OCI-LY1 (cell line): ENCODE results near the gene CCDC167.

Experiments used
- H2AFZ ChIP-seq: fragments of 200-600 bp; sonication (generic), shearing (Covaris generic); 2 replicates; pipeline ENCODE4 v1.6.0; 2014; ENCODE audit warnings: antibody characterized with exemption, mild to moderate bottlenecking, low read length
- H3F3A ChIP-seq: fragments of 200-600 bp; sonication (generic), shearing (Covaris generic); 2 replicates; pipeline ENCODE4 v1.6.0; 2014; ENCODE audit warnings: mild to moderate bottlenecking, antibody characterized with exemption, low read length, moderate library complexity; ENCODE audit not compliant: insufficient read depth
- H3K27ac ChIP-seq: fragments of 200-600 bp; sonication (generic); 2 replicates; pipeline ENCODE4 v1.5.1; 2014; ENCODE audit warnings: low read length, mixed run types, mild to moderate bottlenecking, low read depth; ENCODE audit not compliant: poor library complexity, severe bottlenecking
- H3K27me3 ChIP-seq: fragments of 200-600 bp; sonication (generic); 2 replicates; pipeline ENCODE4 v1.6.0; 2014; ENCODE audit warnings: antibody characterized with exemption, mild to moderate bottlenecking, low read length, moderate library complexity; ENCODE audit not compliant: insufficient read depth
- H3K36me3 ChIP-seq: fragments of 200-600 bp; sonication (generic); 2 replicates; pipeline ENCODE4 v1.6.1; 2014; ENCODE audit warnings: mild to moderate bottlenecking, antibody characterized with exemption, low read length, moderate library complexity, mixed read lengths; ENCODE audit not compliant: insufficient read depth
- H3K4me1 ChIP-seq: fragments of 200-600 bp; sonication (generic); 2 replicates; pipeline ENCODE4 v1.5.1; 2014; ENCODE audit warnings: mild to moderate bottlenecking, low read length, moderate library complexity; ENCODE audit not compliant: insufficient read depth, severe bottlenecking
- H3K4me2 ChIP-seq: fragments of 200-600 bp; sonication (generic), shearing (Covaris generic); 2 replicates; pipeline ENCODE4 v1.6.1; 2014; ENCODE audit warnings: low read length
- H3K4me3 ChIP-seq: fragments of 200-600 bp; sonication (generic); 2 replicates; pipeline ENCODE4 v1.5.1; 2014; ENCODE audit warnings: low read length, low read depth, mild to moderate bottlenecking, mixed read lengths; ENCODE audit not compliant: poor library complexity, severe bottlenecking
- H3K79me2 ChIP-seq: fragments of 200-600 bp; shearing (Covaris generic); 2 replicates; pipeline ENCODE4 v1.6.1; 2016; ENCODE audit warnings: mixed run types, low read length, mixed read lengths; ENCODE audit not compliant: insufficient read depth
- H3K9ac ChIP-seq: fragments of 200-600 bp; sonication (generic), shearing (Covaris generic); 2 replicates; pipeline ENCODE4 v1.6.1; 2014; ENCODE audit warnings: mild to moderate bottlenecking, low read length, mixed read lengths
- H3K9me2 ChIP-seq: fragments of 200-600 bp; sonication (generic), shearing (Covaris generic); 2 replicates; pipeline ENCODE4 v1.6.1; 2014; ENCODE audit warnings: low read depth, mild to moderate bottlenecking, low read length, mixed read lengths
- H3K9me3 ChIP-seq: fragments of 200-600 bp; shearing (Covaris generic); 2 replicates; pipeline ENCODE4 v1.6.1; 2014; ENCODE audit warnings: low read length, mixed read lengths
- H4K20me1 ChIP-seq: fragments of 200-600 bp; sonication (generic), shearing (Covaris generic); 2 replicates; pipeline ENCODE4 v1.6.0; 2016; ENCODE audit warnings: mild to moderate bottlenecking, low read length; ENCODE audit not compliant: insufficient read depth
- EZH2 ChIP-seq: fragments of 200-600 bp; sonication (generic), shearing (Covaris generic); IDR thresholded peaks from 2 replicates; pipeline ENCODE4 v1.8.0; 2017; ENCODE audit warnings: borderline replicate concordance, mixed run types, mild to moderate bottlenecking, antibody characterized with exemption, low read length, moderate library complexity, mixed read lengths
- TF ChIP-seq, protein P1 (sequence below): fragments of 200-600 bp; sonication (generic), shearing (Covaris generic); IDR thresholded peaks from 2 replicates; pipeline ENCODE4 v1.5.1; 2017; ENCODE audit warnings: mild to moderate bottlenecking, antibody characterized with exemption, low read length, moderate library complexity, mixed read lengths

CCDC167 gene

DNA sequence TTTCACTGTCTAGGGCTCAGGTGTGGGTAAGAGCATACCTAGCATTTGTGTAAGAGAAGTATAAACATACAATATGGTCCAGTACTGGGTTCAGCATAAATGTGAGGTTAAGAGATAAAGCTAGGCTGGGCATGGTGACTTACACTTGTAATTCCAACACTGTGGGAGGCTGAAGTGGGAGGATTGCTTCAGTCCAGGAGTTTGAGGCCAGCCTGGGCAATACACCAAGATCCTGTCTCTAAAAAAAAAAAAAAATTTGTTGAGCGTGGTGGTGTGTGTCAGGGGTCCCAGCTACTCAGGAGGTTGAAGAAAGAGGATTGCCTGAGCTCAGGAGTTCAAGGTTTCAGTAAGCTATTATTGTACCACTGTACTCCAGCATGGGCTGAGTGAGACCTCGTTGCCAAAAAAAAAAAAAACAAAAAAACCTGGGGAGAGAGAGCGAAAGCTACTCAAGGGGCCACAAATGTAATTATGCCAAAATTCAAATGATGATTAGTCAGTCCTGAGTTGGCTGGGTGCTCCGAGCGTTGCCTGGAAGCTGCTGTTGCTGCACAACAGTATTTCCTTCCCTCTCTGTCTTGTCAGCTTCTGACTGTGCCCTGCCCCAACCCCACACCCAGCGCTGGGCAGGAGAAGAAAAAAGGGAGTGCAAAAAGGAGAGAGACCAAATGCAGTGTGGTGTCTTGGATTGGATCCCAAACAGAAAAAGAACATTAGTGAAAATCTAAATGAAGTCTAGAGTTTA lies 42.7 kb downstream of the CCDC167 start:
- Histone ChIP-seq H3K9me3 (no peaks in the 10 kb centered on the region), H3K27me3 (no peaks in the 10 kb centered on the region), H4K20me1 (no peaks in the 10 kb centered on the region), H3K4me3 (no peak overlapping the region), H3K27ac (no peak overlapping the region), H3K9me2 (no peaks in the 10 kb centered on the region), H3K79me2 (no peaks in the 10 kb centered on the region), H3K9ac (no peak overlapping the region), H3F3A (no peaks in the 10 kb centered on the region), H2AFZ (no peak overlapping the region), H3K36me3 (peaks cover 90% of the 10 kb centered on the region), H3K4me2 (no peak overlapping the region), H3K4me1 (no peaks in the 10 kb centered on the region)
- TF ChIP-seq, protein P1, sequence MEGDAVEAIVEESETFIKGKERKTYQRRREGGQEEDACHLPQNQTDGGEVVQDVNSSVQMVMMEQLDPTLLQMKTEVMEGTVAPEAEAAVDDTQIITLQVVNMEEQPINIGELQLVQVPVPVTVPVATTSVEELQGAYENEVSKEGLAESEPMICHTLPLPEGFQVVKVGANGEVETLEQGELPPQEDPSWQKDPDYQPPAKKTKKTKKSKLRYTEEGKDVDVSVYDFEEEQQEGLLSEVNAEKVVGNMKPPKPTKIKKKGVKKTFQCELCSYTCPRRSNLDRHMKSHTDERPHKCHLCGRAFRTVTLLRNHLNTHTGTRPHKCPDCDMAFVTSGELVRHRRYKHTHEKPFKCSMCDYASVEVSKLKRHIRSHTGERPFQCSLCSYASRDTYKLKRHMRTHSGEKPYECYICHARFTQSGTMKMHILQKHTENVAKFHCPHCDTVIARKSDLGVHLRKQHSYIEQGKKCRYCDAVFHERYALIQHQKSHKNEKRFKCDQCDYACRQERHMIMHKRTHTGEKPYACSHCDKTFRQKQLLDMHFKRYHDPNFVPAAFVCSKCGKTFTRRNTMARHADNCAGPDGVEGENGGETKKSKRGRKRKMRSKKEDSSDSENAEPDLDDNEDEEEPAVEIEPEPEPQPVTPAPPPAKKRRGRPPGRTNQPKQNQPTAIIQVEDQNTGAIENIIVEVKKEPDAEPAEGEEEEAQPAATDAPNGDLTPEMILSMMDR = no peak
- TF ChIP-seq EZH2 = no peak

DNA sequence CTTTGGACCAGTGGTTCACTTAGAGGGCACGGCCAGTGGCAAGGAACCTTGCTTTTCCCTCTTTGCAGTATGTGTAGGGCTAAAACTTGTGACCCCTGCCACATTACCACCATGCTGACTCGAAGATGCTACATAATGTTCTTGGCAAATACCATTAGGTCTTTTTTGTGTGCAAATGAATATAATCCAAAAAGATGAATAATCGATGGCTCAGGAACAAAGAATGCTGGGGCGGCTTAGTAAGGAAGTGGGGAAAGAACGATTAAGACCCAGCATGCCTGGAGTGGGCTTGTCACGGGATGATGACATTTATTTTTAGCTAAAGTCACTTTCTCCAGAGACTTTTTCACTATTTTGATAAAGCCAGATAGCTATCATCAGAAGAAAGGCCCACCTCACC lies 43.6 kb downstream of the CCDC167 start:
- Histone ChIP-seq H3K4me2 (no peak overlapping the region), H3K79me2 (no peaks in the 10 kb centered on the region), H2AFZ (no peak overlapping the region), H3K9me3 (no peaks in the 10 kb centered on the region), H4K20me1 (no peaks in the 10 kb centered on the region), H3K4me3 (no peak overlapping the region), H3K27me3 (no peaks in the 10 kb centered on the region), H3K4me1 (no peaks in the 10 kb centered on the region), H3F3A (no peaks in the 10 kb centered on the region), H3K36me3 (peaks cover 90% of the 10 kb centered on the region), H3K9me2 (no peaks in the 10 kb centered on the region), H3K9ac (no peak overlapping the region), H3K27ac (no peak overlapping the region)
- no peak for TF ChIP-seq EZH2
- TF ChIP-seq, protein P1 = no peak

DNA sequence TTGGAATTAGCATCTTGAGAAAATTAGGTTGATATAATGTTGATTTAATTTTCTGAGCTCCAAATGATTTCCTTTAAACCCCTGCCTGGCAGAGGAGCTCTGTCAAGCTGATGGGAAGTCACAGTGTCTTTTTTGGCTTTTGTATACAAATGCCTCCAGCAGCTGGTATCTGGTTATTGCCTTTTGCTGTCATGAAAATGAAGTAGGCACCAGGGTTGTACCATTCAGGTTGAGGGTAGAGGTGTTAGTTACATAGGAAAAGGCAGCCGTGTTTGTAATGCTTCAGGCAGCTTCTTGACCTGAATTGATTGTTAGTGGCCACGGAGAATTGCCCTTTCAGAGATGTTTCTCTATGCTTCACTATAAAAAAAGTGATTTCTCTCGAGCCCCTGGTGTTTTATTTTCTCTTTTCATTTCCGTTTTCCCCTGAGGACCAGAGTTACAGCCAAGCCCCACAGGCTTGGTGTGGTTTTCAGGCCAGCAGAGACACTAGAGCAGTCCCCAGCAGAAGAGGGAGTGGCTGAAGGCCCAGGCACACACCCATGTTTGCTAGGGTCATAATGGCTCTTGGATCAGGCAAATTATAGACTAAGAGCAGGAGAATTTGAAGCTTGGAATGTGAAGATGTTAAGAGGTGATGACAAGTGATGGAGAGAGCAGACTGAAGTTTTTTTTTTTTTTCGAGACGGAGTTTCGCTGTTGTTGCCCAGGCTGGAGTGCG lies 45.1 kb downstream of the CCDC167 start:
- no peaks in the 10 kb centered on the region for H4K20me1 ChIP-seq
- no peak overlapping the region for H2AFZ ChIP-seq
- peaks cover 90% of the 10 kb centered on the region; the same call in 1 of the 2 replicates for H3K36me3 ChIP-seq
- no peaks in the 10 kb centered on the region for H3K79me2 ChIP-seq
- no peak overlapping the region for H3K4me2 ChIP-seq
- H3F3A ChIP-seq = no peaks in the 10 kb centered on the region
- H3K27me3 ChIP-seq = no peaks in the 10 kb centered on the region
- no peak overlapping the region for H3K4me3 ChIP-seq
- H3K9me2 ChIP-seq = no peaks in the 10 kb centered on the region
- no peaks in the 10 kb centered on the region for H3K4me1 ChIP-seq
- H3K9ac ChIP-seq = no peak overlapping the region
- H3K9me3 ChIP-seq = no peaks in the 10 kb centered on the region
- TF ChIP-seq, protein P1 = no peak
- no peak for TF ChIP-seq EZH2
- H3K27ac ChIP-seq = no peak overlapping the region
